Activated CD4-positive, alpha-beta T cell treated with anti-CD3 and anti-CD28 coated beads for 24 hours (primary cell): ENCODE results near the gene F2RL3.

Experiments
- DNase-seq, 2 donors: peaks; one replicate each; pipeline ENCODE4 v3.0.0-alpha.2; 2020; ENCODE audit warnings: low read depth in 2 of 2

Gene F2RL3

DNA sequence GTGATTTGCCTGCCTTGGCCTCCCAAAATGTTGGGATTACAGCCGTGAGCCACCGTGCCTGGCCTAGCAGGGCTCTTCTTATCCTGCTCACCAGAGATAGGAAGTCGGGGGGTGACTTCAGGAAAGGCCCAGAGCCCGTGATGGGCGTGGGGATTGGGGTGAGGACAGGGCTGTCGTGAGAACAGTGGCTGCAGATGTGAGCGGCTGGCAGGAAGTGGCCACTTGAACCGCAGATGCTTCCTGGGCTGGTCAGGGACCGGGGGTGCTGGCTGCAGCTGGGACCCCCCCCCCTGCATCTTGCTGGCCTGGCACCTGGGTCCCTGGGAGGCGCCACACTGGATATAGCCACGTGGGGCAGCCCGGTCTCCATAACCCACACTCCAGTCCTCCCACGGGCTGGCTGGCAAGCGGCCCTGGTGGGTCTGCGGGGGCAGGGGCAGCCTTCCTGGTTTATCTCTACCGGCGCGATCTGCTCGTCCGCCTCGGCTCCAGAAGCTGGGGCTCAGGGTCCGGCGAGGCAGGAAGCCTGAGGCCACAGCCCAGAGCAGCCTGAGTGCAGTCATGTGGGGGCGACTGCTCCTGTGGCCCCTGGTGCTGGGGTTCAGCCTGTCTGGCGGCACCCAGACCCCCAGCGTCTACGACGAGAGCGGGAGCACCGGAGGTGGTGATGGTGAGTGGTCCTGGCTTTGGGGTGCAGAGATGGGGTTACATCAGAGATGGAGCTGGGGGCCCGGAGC is at the start of gene F2RL3:
F2RL3 (plus strand) TSS at position 371 of the 737 bp plus-strand sequence; CDS start at position 562, 191 bp downstream.
- DNase-seq: no peak

DNA sequence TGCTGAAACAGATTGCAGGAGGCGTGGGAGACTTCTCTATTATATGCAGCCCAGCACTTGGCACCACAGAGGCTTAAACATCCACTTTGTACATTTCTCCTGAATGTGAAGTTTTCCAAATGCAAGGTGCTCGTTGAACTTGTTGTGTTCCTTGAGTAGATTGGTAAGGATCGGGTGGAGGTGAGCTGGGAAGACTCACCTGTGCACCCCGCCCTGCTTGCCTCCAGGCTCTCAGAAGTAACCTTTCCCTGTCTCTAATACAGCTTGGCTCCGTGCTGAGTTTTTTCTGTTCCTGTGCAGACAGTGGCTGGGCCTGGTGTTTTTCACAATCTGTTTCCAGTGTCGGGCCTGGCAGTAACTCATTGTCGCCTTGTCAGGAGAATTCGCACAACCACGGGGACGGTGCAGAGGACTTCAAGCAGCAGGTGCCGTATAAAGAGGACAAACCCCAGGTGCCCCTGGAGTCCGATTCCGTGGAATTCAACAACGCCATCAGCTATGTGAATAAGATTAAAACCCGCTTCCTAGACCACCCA is 47.3 kb upstream of the F2RL3 start:
- DNase-seq: no peak

DNA sequence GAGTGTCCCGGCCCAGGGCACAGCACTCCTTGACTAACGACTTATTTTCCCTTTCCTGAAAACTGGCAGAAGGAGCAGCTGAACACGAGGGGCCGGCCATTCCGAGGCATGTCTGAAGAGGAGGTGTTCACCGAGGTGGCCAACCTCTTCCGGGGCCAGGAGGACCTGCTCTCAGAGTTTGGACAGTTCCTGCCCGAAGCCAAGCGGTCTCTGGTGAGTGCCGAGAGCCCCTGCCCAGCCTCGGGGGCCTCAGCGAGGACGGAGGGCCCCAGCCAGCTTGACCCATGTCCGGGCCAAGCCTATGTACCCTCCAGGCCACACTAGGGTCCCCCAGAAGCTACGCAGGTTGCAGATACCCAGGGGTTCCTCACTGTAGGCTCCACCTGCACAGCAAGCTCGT is 41.9 kb upstream of the F2RL3 start:
- no peak for DNase-seq

DNA sequence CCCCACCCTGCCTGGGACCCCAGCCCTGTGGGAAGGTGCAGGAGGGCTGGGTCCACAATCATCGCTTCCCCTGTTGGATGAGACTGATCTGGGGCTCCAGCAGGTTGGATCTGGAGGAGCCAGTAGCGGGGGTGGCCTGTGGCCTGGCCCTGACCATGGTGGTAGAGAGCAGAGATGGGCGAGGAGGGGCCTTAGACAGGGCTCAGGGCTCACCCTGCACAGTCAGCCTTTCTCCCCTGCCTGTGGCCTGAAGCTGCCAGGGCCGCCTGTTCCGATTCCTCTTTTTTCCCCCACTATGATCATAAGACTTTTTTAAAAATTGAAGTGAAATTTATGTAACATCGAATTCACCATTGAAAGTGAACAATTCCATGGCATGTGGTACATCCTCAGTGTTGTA is 41.4 kb upstream of the F2RL3 start:
- no peak for DNase-seq

DNA sequence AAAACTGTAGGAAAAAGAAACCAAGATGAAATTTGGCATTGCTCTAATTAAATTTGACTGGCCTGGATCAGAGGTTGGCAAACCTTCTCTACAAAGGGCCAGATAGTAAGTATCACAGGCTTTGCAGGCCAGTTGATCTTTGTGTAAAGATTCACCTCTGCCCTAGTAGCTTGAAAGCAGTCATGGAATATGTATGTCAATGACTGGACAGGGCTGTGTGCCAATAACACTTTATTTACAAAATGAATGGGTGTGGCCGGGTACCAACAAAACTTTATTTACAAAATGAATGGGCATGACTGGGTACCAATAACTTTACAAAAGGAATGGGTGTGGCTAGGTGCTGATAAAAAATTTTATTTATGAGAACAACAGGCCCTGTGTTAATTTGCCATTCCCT is 39.6 kb upstream of the F2RL3 start:
- no peak for DNase-seq

DNA sequence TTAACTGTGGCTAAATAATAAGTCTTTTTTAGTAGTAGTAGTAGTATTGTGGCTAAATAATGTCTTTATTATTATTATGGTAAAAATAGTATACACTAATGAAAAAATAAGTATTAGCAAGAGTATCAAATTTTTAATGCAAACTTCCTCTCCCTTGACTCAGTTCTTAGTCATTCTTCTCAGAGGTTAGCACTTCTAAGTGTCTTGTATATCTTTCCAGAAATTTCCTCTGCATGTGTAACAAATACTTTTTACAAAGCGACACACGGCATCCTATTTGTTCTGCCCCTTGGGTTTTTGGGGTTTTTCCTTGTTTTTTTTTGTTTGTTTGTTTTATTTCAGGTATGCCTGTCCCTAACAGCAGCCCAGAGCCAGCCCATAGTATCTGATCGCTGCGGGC is 38.7 kb upstream of the F2RL3 start:
- DNase-seq: no peak

DNA sequence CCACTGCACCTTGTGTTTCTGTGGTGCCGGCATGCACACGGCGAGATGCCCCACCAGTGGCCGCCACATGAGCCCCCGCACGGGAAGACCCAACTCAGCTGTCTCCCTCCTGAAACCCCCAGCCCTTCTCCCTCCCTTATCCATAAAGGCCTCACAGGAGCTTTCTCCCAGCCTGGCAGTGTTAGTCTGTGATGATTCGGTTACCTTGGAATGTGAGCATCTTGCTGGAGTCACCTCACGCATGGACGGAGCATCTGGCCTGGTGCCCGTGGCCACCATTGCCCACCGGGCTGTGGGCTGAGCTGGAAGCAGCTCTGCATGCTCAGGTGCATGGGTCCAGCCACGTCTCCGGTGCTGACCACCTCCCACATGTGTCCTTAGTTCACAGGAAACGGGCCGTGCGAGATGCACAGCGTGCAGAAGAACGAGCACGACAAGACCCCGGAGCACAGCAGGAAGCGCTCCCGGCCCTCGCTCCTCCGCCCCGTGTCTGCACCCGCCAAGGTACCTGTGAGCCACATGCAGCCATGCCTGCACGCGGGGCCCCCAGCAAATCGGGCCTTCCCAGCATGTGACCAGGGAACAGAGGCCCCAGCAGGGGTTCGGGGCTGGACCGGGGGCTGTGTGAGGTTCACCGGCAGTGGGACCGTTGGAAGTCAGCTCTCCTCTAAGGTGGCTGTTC is 37.6 kb upstream of the F2RL3 start:
- no peak for DNase-seq

DNA sequence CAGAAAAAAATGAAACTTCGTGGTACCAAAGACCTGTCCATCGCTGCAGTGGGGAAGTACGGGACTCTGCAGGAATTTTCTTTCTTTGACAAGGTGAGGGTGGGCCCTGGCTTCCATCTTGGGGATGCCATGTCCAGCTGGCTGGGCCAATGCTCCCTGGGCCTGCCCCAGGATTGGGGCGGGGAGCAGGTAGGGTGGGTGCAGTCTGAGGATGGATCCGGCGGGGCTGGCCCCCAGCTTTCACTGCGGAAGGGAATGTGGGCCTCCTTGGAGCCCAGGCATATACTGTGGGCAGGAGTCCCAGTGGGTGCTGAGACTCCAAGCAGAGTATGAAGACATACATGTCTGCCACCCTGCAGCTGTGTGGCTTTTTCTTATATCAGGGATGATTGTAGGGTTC is 35.7 kb upstream of the F2RL3 start:
- DNase-seq: no peak

DNA sequence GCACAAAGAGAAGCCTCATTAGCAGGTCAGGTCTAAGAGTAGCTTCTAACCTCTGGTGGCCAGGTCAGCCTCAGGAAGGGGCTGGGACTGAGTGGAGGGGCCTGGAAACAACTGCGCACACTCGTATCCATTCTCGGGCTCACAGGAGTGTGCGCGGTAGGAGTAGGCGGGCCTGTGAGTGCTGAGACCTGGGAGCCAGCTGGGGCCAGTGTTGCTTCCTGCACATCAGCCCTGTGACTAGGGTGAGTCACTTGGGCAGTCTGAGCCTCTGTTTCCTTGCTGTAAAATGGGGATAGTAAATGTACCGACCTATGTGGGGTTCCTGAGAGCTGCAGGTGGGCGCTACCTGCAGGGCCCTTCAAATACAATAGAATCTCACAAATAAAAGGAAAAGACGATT is 32.7 kb upstream of the F2RL3 start:
- no peak for DNase-seq

DNA sequence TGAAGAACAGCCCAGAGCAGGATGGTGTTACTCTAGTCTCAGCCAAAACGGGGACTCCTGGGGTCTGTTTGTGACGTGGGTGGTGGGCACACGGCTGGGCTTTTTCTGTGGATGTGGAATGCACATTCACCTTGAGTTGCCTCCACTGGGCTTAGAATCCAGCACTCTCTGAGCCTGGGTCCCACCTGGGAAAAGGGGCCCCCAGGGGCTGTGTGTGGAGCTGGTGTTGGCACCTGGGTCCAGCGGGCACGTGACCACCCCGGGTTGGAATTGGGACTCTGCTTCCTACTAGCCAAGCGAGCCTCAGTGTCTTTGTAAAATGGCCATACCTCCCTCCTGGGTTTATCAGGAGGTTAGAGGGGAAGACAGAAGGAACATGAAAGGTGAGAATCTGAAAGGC is 29.2 kb upstream of the F2RL3 start:
- no peak for DNase-seq

DNA sequence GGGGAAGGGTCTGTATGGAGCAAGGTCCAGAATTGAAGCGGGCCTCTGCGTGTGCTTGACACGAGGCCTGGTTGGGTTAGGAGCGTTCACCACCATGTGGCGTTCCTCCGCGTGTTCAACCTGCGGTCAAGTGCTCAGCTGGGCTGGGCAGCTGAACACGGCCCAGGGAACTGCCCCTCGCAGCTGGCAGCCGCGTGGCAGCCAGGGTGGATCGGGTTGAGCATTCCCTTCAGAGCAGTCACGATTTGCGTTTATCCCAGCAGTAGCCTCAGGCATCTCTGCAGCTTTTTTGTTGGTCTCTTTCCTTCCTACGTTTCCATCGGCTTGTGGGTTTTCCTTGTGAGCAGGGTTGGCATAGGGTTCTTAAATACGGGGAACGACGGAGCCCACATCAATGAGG is 28.7 kb upstream of the F2RL3 start:
- no peak for DNase-seq

DNA sequence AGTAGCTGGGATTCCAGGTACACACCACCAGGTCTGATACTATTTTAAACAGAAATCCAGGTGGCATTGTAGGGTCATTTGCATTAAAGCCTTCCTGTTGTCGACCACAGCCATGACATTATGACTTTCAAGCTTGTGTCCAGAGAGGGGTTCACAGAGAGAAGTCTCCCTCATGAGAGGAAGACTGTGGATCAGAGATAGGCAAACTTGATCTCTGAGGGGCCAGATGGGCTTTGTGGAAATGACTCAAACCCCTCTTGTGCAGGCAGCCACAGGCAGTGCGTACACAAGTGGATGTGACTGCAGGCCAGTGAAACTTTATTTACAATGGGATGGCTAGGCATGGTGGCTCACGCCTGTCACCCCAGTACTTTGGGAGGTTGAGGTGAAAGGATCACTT is 27.8 kb upstream of the F2RL3 start:
- DNase-seq: no peak

DNA sequence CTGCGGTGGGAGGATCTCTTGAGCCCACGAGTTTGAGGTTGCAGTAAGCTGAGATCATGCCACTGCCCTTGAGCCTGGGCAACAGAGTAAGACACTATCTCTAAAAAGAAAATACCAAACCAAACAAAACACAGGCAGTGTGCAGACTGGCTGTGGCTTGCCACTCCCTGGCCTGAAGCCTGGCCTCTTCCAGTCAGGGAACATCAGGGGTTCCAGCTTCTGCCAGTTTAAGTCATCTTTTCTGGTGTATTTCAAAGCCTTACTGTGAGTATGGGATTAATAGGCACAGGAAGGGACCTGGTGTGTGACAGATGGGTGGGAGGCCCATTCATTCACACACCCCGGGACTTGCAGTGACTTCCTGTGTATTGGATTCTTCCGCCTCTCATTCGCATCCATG is 27.0 kb upstream of the F2RL3 start:
- DNase-seq: no peak

DNA sequence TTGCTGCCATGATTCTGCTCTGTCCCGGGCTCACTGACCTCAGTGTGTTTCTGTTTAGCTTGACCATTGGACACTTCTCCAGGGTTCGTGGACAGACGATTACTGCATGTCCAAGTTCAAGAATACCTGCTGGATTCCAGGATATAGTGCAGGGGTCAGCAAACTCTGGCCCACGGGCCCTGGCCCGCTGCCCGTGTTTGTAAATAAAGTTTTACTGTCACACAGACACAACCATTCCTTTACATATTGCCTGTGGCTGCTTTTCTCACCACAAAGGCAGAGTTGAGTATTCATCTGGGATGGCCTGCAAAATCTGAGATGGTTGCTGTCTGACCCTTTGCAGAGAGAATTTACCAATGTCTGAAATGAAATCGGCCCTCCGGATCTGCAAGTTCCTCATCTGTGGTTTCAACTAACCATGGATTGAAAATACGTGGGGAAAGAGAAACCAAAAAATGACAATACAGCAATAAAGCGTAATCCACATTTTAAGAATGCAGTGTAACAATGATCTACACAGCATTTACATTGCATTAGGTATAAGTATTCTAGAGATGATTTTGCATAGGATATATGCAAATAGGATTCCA is 25.9 kb upstream of the F2RL3 start:
- DNase-seq: no peak

DNA sequence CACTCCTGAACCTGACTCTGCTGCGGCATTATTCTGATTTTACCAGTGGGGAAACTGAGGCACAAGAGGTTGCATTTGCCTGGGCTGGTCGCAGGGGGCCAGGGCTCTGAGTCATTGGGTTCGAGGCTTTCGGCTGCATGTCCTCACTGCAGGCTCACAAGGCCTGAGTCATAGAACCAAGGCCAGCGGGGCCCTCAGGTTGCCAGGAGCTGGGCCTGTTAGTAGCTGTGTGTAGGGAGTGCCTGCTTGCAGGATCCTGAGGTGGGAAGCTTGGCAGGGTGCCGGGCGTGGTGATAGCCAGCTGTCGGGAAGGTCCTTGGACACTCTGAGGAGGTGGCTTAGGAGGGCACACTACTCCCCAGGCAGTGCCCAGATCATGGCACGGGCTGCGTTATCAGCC is 21.6 kb upstream of the F2RL3 start:
- no peak for DNase-seq

DNA sequence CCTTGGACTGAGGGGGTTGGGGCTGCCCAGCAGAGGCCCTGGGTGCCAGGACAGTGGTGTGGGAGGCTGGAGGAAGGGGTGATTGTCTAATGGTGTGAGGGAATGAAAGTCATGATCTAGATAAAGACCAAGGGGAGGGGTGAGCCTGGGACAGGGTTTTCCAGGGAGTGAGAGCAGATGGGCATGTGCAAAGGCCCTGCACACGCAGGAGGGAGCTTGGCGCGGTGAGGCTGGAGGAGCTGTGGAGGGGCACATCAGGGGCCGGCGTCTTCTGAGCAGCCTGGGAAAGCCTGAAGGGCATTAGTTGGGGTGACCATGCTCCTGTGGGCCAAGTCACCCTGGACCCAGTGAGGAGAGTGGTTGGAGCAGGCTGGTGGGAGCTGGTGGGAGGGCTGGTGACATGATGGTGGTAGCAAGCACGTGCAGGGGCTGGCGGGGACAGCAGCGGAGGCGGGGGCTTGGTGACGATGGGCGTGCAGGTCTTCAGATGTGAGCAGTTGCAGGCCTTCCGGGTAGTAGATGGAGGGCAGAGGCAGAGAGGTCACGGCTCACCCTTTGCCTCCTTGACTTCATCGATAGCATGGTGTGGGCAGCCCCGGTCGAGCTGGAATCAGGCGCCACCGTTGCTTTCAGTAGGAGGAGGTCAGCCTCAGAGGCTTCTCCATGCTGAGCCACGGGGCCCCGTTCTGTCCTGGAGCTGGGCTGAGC is 20.2 kb upstream of the F2RL3 start:
- no peak for DNase-seq

DNA sequence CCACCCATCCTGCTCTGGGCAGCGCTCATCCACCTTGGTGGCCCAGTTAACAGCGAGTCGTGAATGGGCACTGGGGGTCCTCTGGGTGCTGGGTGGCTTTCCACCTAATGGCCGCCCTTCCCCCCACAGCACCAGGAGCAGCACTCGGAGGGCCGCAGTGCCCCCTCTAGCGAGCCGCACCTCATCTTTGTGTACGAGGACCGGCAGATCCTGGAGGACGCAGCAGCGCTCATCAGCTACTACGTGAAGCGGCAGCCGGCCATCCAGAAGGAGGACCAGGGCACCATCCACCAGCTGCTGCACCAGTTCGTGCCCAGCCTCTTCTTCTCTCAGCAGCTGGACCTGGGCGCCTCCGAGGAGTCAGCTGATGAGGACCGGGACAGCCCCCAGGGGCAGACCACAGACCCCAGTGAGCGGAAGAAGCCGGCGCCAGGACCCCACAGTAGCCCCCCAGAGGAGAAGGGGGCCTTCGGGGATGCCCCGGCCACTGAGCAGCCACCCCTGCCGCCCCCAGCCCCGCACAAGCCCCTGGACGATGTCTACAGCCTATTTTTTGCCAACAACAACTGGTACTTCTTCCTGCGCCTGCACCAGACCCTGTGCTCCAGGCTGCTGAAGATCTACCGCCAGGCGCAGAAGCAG is 19.3 kb upstream of the F2RL3 start:
- no peak for DNase-seq

DNA sequence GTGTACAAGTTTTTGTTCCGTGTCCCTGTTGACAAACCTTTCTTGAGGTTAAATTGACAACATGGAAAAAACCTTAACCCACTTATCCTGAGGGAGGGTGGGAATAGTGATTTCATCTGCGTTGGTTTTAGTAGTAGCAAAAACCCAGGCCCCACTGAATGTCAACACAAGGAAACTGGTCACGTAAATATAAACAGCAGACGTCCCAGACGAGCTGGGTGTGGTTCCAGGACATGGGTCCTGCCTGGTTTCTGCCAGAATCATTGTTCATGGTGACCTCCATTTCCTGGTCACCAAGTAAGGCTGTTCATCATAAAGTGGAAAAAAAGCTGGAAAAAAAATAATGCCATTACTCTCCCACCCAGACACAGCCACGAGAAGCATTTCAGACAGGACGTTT is 16.9 kb upstream of the F2RL3 start:
- DNase-seq: no peak

DNA sequence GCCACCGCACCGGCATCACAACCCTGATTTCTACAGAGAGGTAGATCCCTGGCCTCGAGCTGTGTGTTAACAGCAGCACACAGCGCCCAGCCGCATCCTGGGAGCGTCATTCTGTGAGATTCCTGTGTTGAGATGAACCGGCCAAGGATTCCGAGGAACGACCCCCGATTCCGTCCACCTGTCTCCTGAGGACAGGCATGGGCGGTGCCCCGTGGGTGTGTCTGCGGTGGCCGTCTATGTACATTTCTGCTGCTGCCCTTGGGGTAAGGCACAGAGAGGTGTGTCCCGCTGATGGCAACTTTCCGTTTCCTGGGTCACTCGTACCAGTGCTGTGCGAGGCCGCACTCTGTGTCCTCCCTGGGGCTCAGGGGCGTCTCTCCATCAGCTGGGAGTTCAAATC is 16.1 kb upstream of the F2RL3 start:
- DNase-seq: no peak

DNA sequence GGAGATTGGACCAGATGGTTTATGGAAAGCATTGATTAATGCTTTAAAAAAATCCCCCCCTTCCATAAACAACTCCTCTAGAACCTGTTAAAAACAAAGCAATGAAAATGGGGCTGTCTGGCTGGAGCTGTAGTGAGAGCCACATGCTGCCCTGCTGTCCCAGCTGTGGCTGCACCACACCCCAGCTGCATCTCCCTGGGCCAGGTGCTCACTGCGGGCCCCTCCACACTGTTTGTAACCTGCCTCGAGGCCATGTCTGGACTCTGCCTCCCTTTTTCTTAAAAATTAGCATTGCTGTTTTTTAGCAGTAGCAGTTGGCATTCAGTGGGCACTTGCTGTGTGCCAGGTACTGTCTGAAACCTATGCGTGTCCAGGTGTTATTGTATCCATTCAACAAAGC is 15.2 kb upstream of the F2RL3 start:
- no peak for DNase-seq

DNA sequence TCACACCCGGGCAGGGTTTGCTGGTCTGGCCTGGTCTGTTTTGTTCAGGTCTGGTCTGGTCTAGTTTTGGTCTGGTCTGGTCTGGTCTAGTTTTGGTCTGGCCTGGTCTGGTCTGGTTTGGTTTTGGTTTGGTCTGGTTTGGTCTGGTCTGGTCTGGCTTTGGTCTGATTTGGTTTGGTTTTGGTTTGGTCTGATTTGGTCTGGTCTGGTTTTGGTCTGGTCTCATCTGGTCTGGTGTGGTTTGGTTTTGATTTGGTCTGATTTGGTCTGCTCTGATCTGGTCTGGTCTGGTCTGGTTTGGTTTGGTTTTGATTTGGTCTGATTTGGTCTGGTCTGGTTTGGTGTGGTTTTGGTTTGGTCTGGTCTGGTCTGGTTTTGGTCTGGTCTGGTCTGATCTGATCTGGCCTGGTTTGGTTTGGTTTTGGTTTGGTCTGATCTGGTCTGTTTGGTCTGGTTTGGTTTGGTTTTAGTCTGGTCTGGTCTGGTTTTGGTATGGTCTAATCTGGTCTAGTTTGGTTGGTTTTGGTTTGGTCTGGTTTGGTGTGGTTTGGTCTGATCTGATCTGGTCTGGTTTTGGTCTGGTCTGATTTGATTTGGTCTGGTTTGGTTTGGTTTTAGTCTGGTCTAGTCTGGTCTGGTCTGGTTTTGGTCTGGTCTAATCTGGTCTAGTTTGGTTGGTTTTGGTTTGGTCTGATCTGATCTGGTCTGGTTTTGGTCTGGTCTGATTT is 14.4 kb upstream of the F2RL3 start:
- DNase-seq: no peak
